RWPE2 (cell line): Measurements from ENCODE around the gene PARP16.
"Not testable (repeated sequence)": the region's sequence is repeated elsewhere in the genome, so short reads cannot be mapped to it uniquely, and the experiment has no call there.

Experiments used
- ATAC-seq: fragments of 200-7000 bp; cut with Tn5 transposase; 3 replicates; pipeline ENCODE4 v1.9.1; 2021; ENCODE audit warnings: low read depth
- DNase-seq: peaks from one replicate; pipeline ENCODE4 v3.0.0-alpha.2; 2020; ENCODE audit warnings: low spot score
- H3K27ac ChIP-seq: fragments of 450-650 bp; 2 replicates; pipeline ENCODE4 v1.5.1; 2017; ENCODE audit warnings: mild to moderate bottlenecking; ENCODE audit not compliant: poor library complexity, severe bottlenecking
- H3K27me3 ChIP-seq: fragments of 250-450 bp; sonication (Bioruptor Pico); 2 replicates; pipeline ENCODE4 v1.5.1; 2021; ENCODE audit warnings: mild to moderate bottlenecking, moderate library complexity; ENCODE audit not compliant: insufficient read depth, poor library complexity, severe bottlenecking
- H3K36me3 ChIP-seq: fragments of 250-450 bp; sonication (Bioruptor Pico); 2 replicates; pipeline ENCODE4 v1.5.1; 2020; ENCODE audit warnings: low read depth, mild to moderate bottlenecking, moderate library complexity
- H3K4me1 ChIP-seq: fragments of 250-450 bp; sonication (Bioruptor Pico); 2 replicates; pipeline ENCODE4 v1.5.1; 2021; ENCODE audit warnings: mild to moderate bottlenecking, moderate library complexity; ENCODE audit not compliant: insufficient read depth, poor library complexity, severe bottlenecking
- H3K4me3 ChIP-seq: fragments of 250-450 bp; sonication (Bioruptor Pico); 2 replicates; pipeline ENCODE4 v1.5.1; 2021; ENCODE audit warnings: mild to moderate bottlenecking, moderate library complexity; ENCODE audit not compliant: severe bottlenecking
- H3K9me3 ChIP-seq: fragments of 250-450 bp; sonication (Bioruptor Pico); 2 replicates; pipeline ENCODE4 v1.5.1; 2021; ENCODE audit warnings: mild to moderate bottlenecking, moderate library complexity; ENCODE audit not compliant: severe bottlenecking
- TF ChIP-seq, protein P1 (sequence below): fragments of 450-650 bp; IDR thresholded peaks from one replicate; pipeline ENCODE4 v1.5.1; 2017; ENCODE audit warnings: mild to moderate bottlenecking, moderate library complexity; ENCODE audit not compliant: poor library complexity, severe bottlenecking

Gene PARP16

GRCh38 chr15:65231306-65231705, 55.4 kb downstream of the PARP16 start:
- DNase-seq: no peak
- ATAC-seq: no peak
- TF ChIP-seq, protein P1, sequence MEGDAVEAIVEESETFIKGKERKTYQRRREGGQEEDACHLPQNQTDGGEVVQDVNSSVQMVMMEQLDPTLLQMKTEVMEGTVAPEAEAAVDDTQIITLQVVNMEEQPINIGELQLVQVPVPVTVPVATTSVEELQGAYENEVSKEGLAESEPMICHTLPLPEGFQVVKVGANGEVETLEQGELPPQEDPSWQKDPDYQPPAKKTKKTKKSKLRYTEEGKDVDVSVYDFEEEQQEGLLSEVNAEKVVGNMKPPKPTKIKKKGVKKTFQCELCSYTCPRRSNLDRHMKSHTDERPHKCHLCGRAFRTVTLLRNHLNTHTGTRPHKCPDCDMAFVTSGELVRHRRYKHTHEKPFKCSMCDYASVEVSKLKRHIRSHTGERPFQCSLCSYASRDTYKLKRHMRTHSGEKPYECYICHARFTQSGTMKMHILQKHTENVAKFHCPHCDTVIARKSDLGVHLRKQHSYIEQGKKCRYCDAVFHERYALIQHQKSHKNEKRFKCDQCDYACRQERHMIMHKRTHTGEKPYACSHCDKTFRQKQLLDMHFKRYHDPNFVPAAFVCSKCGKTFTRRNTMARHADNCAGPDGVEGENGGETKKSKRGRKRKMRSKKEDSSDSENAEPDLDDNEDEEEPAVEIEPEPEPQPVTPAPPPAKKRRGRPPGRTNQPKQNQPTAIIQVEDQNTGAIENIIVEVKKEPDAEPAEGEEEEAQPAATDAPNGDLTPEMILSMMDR: no peak
- no peaks in the 10 kb centered on the region for H3K36me3 ChIP-seq
- H3K9me3 ChIP-seq: no peaks in the 10 kb centered on the region
- H3K27me3 ChIP-seq: no peaks in the 10 kb centered on the region
- H3K27ac ChIP-seq: no peak overlapping the region
- no peak overlapping the region for H3K4me3 ChIP-seq
- H3K4me1 ChIP-seq: no peaks in the 10 kb centered on the region

- not testable (repeated sequence) for H3K9me3 ChIP-seq, H3K36me3 ChIP-seq, H3K4me3 ChIP-seq, H3K27me3 ChIP-seq, DNase-seq, H3K27ac ChIP-seq, H3K4me1 ChIP-seq, ATAC-seq
These were observed 59.8 kb downstream of the PARP16 start for GRCh38 chr15:65226901-65227300.

GRCh38 chr15:65226221-65226620, 60.5 kb downstream of the PARP16 start:
- TF ChIP-seq, protein P1: no peak
- Histone ChIP-seq H3K27ac (no peak overlapping the region), H3K4me3 (no peak overlapping the region), H3K36me3 (no peaks in the 10 kb centered on the region), H3K9me3 (no peaks in the 10 kb centered on the region), H3K27me3 (no peaks in the 10 kb centered on the region), H3K4me1 (no peaks in the 10 kb centered on the region)
- no peak for DNase-seq
- ATAC-seq: no peak

DNA sequence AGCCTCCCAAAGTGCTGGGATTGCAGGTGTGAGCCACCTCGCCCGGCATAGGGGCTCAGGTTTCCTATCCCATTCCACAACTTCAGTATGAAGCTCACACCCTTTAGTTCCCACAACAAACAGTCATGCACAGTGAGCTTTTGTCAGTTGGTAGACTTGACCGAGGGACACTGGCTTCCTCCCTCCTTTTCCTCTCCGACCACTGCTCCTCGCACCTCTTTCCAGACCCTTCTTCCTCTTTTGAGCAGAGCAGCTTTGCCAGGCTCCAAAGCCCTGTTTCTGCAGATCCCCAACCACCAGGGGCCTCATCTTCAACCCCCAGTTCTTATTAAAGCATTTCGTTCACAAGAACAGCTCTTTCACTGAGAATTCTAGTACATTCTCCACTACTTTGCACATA, 62.7 kb downstream of the PARP16 start:
- DNase-seq (no peak), ATAC-seq (no peak)
- Histone ChIP-seq H3K4me3 (no peak overlapping the region), H3K27me3 (no peaks in the 10 kb centered on the region), H3K27ac (no peak overlapping the region), H3K36me3 (no peaks in the 10 kb centered on the region), H3K9me3 (no peaks in the 10 kb centered on the region), H3K4me1 (no peaks in the 10 kb centered on the region)
- TF ChIP-seq, protein P1: no peak

GRCh38 chr15:65222891-65223290, 63.8 kb downstream of the PARP16 start:
- no peaks in the 10 kb centered on the region for H3K4me1 ChIP-seq
- no peak overlapping the region for H3K4me3 ChIP-seq
- TF ChIP-seq, protein P1: no peak
- no peaks in the 10 kb centered on the region for H3K36me3 ChIP-seq
- H3K9me3 ChIP-seq: no peaks in the 10 kb centered on the region
- DNase-seq (no peak), ATAC-seq (peak; percentile 27; the same call in 1 of the 3 replicates)
- H3K27ac ChIP-seq: no peak overlapping the region
- H3K27me3 ChIP-seq: no peaks in the 10 kb centered on the region
